Measurements from ENCODE around the gene ELP6.
"Not testable (repeated sequence)": the region's sequence is repeated elsewhere in the genome, so short reads cannot be mapped to it uniquely, and the experiment has no call there.

Gene ELP6

GRCh38 chr3:47464588-47464987 is 48.9 kb downstream of the ELP6 start:
- DNase-seq (ENCODE audit: low spot score), result no peak

- not testable (repeated sequence) for DNase-seq (ENCODE audit: low spot score)
Measured at GRCh38 chr3:47459534-47460085, 53.9 kb downstream of the ELP6 start.

GRCh38 chr3:47456984-47457383 is 56.5 kb downstream of the ELP6 start:
- no peak for DNase-seq (ENCODE audit: low spot score)

GRCh38 chr3:47455806-47456452 is 57.6 kb downstream of the ELP6 start:
- no peak for DNase-seq (ENCODE audit: low spot score)

- DNase-seq (ENCODE audit: low spot score), result no peak
Measured at GRCh38 chr3:47452453-47453215, 60.9 kb downstream of the ELP6 start.
